Endothelial cell of umbilical vein (primary cell): ENCODE results near the gene DVL1. TPM values are rescaled to one million over a fixed set of nuclear protein-coding genes. Genes with fewer than 3 reads are reported as not detected.
A peak's percentile ranks its signal among the peaks of the same experiment; 100 is the strongest.

ENCODE experiments used
- BruUV-seq: library from RNA; stranded (reverse); fragments of 400-500 nt; replicated peaks from 2 replicates; lab custom pipeline; 2021; lab: Mats Ljungman, UMichigan
- CTCF ChIA-PET: fragments of 300-600, 350-600 bp; sonication (Branson Sonifier 250); formaldehyde crosslinking; loops from one replicate; lab custom pipeline; 2021; ENCODE audit warnings: antibody characterized with exemption, inconsistent platforms; lab: Charles Lee
- POLR2A ChIA-PET: fragments of 300-600, 350-600 bp; sonication (Branson Sonifier 250); formaldehyde crosslinking; loops from one replicate; lab custom pipeline; 2021; ENCODE audit warnings: antibody characterized with exemption, inconsistent platforms; lab: Charles Lee
- DNase-seq: peaks from one replicate; pipeline ENCODE4 v3.0.0-alpha.2; 2011; ENCODE audit warnings: low read depth, low spot score
- FAIRE-seq: peaks from 2 replicates; lab custom pipeline; 2011; peaks lifted over from hg19 to GRCh38; lab: Jason Lieb, UNC
- H2AFZ ChIP-seq: 2 replicates; pipeline ENCODE4 v1.6.0; 2012; ENCODE audit warnings: low read depth, low read length, control low read depth, inconsistent platforms
- H3K27ac ChIP-seq: 2 replicates; pipeline ENCODE4 v1.5.1; 2011; ENCODE audit warnings: low read depth, mild to moderate bottlenecking, control low read depth, low read length, moderate library complexity; ENCODE audit not compliant: insufficient read depth
- H3K27me3 ChIP-seq, 2 experiments: 2 replicates each; pipeline versions ENCODE4 v1.6.0 to v1.6.1; 2011; ENCODE audit warnings: low read length in 2 of 2, mixed read lengths in 1 of 2; ENCODE audit not compliant: control insufficient read depth in 2 of 2, insufficient read depth in 2 of 2
- H3K36me3 ChIP-seq, 2 experiments: 2 replicates in 1 of 2; 3 replicates in 1 of 2; pipeline ENCODE4 v1.5.1; 2011; ENCODE audit warnings: low read length in 2 of 2, mild to moderate bottlenecking in 1 of 2, moderate library complexity in 1 of 2; ENCODE audit not compliant: control insufficient read depth in 2 of 2, insufficient read depth in 2 of 2; ENCODE audit errors: extremely low read depth in 1 of 2
- H3K4me1 ChIP-seq: 3 replicates; pipeline ENCODE4 v1.5.1; 2011; ENCODE audit warnings: mild to moderate bottlenecking, low read length; ENCODE audit not compliant: control insufficient read depth, insufficient read depth; ENCODE audit errors: extremely low read depth
- H3K4me2 ChIP-seq: 2 replicates; pipeline ENCODE4 v1.6.1; 2011; ENCODE audit warnings: low read length, control low read depth, mixed read lengths; ENCODE audit not compliant: insufficient read depth
- H3K4me3 ChIP-seq, 3 experiments: fragments of 200-600 bp in 1 of 3; sonication (generic), shearing (Covaris generic) in 1 of 3; replicated peaks in 1 of 3; 2 replicates each; pipeline ENCODE4 v1.5.1; 2011 to 2016; ENCODE audit warnings: control low read depth in 3 of 3, low read length in 3 of 3, mild to moderate bottlenecking in 2 of 3, inconsistent platforms in 1 of 3, low read depth in 1 of 3, moderate library complexity in 1 of 3; ENCODE audit not compliant: insufficient read depth in 1 of 3
- H3K79me2 ChIP-seq: 2 replicates; pipeline ENCODE4 v1.6.0; 2012; ENCODE audit warnings: low read length, inconsistent platforms; ENCODE audit not compliant: control insufficient read depth, insufficient read depth
- H3K9ac ChIP-seq: replicated peaks from 2 replicates; pipeline ENCODE3; 2011; ENCODE audit warnings: low read length, control low read depth; ENCODE audit not compliant: insufficient read depth; ENCODE audit errors: extremely low read depth
- H3K9me1 ChIP-seq: replicated peaks from 3 replicates; pipeline ENCODE4 v1.6.0; 2011; ENCODE audit warnings: mild to moderate bottlenecking, low read length; ENCODE audit not compliant: control insufficient read depth, insufficient read depth; ENCODE audit errors: extremely low read depth
- H3K9me3 ChIP-seq: replicated peaks from 2 replicates; pipeline ENCODE4 v1.5.1; 2012; ENCODE audit warnings: low read length, inconsistent platforms; ENCODE audit not compliant: control insufficient read depth, insufficient read depth
- H4K20me1 ChIP-seq: replicated peaks from 2 replicates; pipeline ENCODE3; 2011; ENCODE audit warnings: mild to moderate bottlenecking, low read length; ENCODE audit not compliant: control insufficient read depth, insufficient read depth; ENCODE audit errors: extremely low read depth
- EZH2 ChIP-seq: IDR thresholded peaks from 2 replicates; pipeline ENCODE4 v1.6.1; 2012; ENCODE audit warnings: borderline replicate concordance, low read depth, mild to moderate bottlenecking, moderate library complexity, low read length, inconsistent platforms; ENCODE audit not compliant: severe bottlenecking
- FOS ChIP-seq: IDR thresholded peaks from 2 replicates; pipeline ENCODE4 v1.6.1; 2011; ENCODE audit warnings: mild to moderate bottlenecking, low read length, moderate library complexity, borderline replicate concordance; ENCODE audit not compliant: insufficient read depth
- GATA2 ChIP-seq: IDR thresholded peaks from 2 replicates; pipeline ENCODE4 v1.7.0; 2011; ENCODE audit warnings: low read depth, mild to moderate bottlenecking, moderate library complexity, mixed read lengths, low read length; ENCODE audit not compliant: insufficient read length, insufficient read depth
- JUN ChIP-seq: IDR thresholded peaks from 2 replicates; pipeline ENCODE4 v1.6.1; 2011; ENCODE audit warnings: borderline replicate concordance, low read depth; ENCODE audit not compliant: insufficient read length, insufficient read depth
- MYC ChIP-seq: IDR thresholded peaks from one replicate; pipeline ENCODE4 v1.6.1; 2011; ENCODE audit warnings: mild to moderate bottlenecking, low read depth, low read length
- POLR2A ChIP-seq: IDR thresholded peaks from 2 replicates; pipeline ENCODE4 v1.6.1; 2012; ENCODE audit warnings: low read depth, mild to moderate bottlenecking, control low read depth, low read length
- POLR2AphosphoS5 ChIP-seq: IDR thresholded peaks from 2 replicates; pipeline ENCODE4 v1.6.1; 2012; ENCODE audit warnings: low read depth, mild to moderate bottlenecking, control low read depth, low read length, moderate library complexity; ENCODE audit not compliant: insufficient read depth
- dilution Hi-C: fragments of 300-500 bp; cut with MboI; formaldehyde crosslinking; loops from one replicate; pipeline ENCODE4 v1.15.0; 2019; ENCODE audit warnings: low sequenced_read_pairs; ENCODE audit not compliant: extremely low pct_ligation_motif_present
- intact Hi-C: fragments of 100-400 bp; cut with micrococcal nuclease; formaldehyde crosslinking; loops from one replicate; pipeline ENCODE4 v1.10.0; 2022
- polyA plus RNA-seq, 4 experiments: library from polyadenylated mRNA; depleted of rRNA in 3 of 4; stranded (reverse) in 3 of 4; unstranded in 1 of 4; fragments of >200 nt; gene quantifications; 2 replicates each; pipeline versions ENCODE4 v1.2.1 to v1.2.3, GENCODE V29; 2011 to 2012; ENCODE audit warnings: missing spikeins in 1 of 4
- total RNA-seq: library from RNA; stranded (reverse); gene quantifications from 2 replicates; pipeline ENCODE4 v1.2.3, GENCODE V29; 2021
- TF ChIP-seq, protein P1 (sequence below), 2 donors: IDR thresholded peaks; 1 replicate in 1 of 2; 2 replicates in 1 of 2; pipeline ENCODE4 v1.5.1; 2011; ENCODE audit warnings: low read length in 2 of 2, mild to moderate bottlenecking in 2 of 2, moderate library complexity in 2 of 2, control low read depth in 1 of 2, inconsistent platforms in 1 of 2, low read depth in 1 of 2; ENCODE audit not compliant: insufficient read depth in 1 of 2; ENCODE audit errors: extremely low read depth in 1 of 2

The DVL1 gene
- total and polyA plus RNA-seq, 2 donors (not counting 3 experiments of a cell fraction or from before 2014, with no cell fraction given), result 26.8 to 36.5 TPM

- Histone ChIP-seq H3K36me3 (peaks cover 0 to 7% of the 10 kb centered on the region in 2 experiments), H3K9ac (no peak overlapping the region), H3K4me3 (no peak overlapping the region), H3K9me1 (no peaks in the 10 kb centered on the region), H4K20me1 (no peaks in the 10 kb centered on the region), H3K4me2 (no peak overlapping the region), H2AFZ (no peak overlapping the region), H3K9me3 (no peaks in the 10 kb centered on the region), H3K79me2 (peaks cover 33% of the 10 kb centered on the region), H3K27me3 (no peaks in the 10 kb centered on the region), H3K27ac (no peak overlapping the region), H3K4me1 (peaks cover 10% of the 10 kb centered on the region)
- CTCF ChIA-PET, result interaction anchor here (2.0 kb wide), 1 partner anchor 27 kb away, joined by 6 read pairs; no protein-coding TSS in a partner anchor
- dilution Hi-C loops, result no loop called here
- TF ChIP-seq POLR2A (no peak), EZH2 (no peak), FOS (no peak), JUN (no peak), GATA2 (no peak), POLR2AphosphoS5 (no peak)
- POLR2A ChIA-PET, result no interaction called here
- DNase-seq (no peak), FAIRE-seq (no peak)
- intact Hi-C loops, result no loop called here
- no TSS peak for BruUV-seq
Observed at GRCh38 chr1:1345384-1345783, 3.8 kb downstream of the DVL1 start.

GRCh38 chr1:1344655-1345361 lies 4.4 kb downstream of the DVL1 start:
- Histone ChIP-seq H3K9me3 (no peaks in the 10 kb centered on the region), H3K79me2 (peaks cover 33% of the 10 kb centered on the region), H3K9ac (no peak overlapping the region), H3K27me3 (no peaks in the 10 kb centered on the region), H3K36me3 (peaks cover 0 to 10% of the 10 kb centered on the region in 2 experiments), H3K4me2 (no peak overlapping the region), H3K9me1 (no peaks in the 10 kb centered on the region), H4K20me1 (no peaks in the 10 kb centered on the region), H3K27ac (no peak overlapping the region), H3K4me3 (no peak overlapping the region), H2AFZ (no peak overlapping the region), H3K4me1 (peaks cover 10% of the 10 kb centered on the region)
- intact Hi-C loops (no loop called here), dilution Hi-C loops (no loop called here)
- ChIA-PET CTCF (interaction anchor here (2.0 kb wide), 1 partner anchor 27 kb away, joined by 6 read pairs; no protein-coding TSS in a partner anchor), POLR2A (no interaction called here)
- no peak for DNase-seq
- FAIRE-seq, result no peak
- TF ChIP-seq FOS (no peak), GATA2 (no peak), POLR2AphosphoS5 (no peak), MYC (no peak)
- TF ChIP-seq, protein P1, sequence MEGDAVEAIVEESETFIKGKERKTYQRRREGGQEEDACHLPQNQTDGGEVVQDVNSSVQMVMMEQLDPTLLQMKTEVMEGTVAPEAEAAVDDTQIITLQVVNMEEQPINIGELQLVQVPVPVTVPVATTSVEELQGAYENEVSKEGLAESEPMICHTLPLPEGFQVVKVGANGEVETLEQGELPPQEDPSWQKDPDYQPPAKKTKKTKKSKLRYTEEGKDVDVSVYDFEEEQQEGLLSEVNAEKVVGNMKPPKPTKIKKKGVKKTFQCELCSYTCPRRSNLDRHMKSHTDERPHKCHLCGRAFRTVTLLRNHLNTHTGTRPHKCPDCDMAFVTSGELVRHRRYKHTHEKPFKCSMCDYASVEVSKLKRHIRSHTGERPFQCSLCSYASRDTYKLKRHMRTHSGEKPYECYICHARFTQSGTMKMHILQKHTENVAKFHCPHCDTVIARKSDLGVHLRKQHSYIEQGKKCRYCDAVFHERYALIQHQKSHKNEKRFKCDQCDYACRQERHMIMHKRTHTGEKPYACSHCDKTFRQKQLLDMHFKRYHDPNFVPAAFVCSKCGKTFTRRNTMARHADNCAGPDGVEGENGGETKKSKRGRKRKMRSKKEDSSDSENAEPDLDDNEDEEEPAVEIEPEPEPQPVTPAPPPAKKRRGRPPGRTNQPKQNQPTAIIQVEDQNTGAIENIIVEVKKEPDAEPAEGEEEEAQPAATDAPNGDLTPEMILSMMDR (IDR thresholded peaks at IDR 0.05; ENCODE audit: extremely low read depth in 1 of 2, insufficient read depth in 1 of 2, low read depth in 1 of 2, low read length in 2 of 2), result peak; percentile 17 to 47
- BruUV-seq, result no TSS peak
